Neural cell (in vitro differentiated cells): Measurements from ENCODE around the gene HTR7. TPM values are rescaled to one million over a fixed set of nuclear protein-coding genes. Genes with fewer than 3 reads are reported as not detected.

Source experiments
- H2AFZ ChIP-seq: fragments of 200-600, 300-800 bp; sonication (generic), shearing (Covaris generic); 2 replicates; pipeline ENCODE4 v1.6.0; 2014; ENCODE audit warnings: low read depth, mild to moderate bottlenecking, antibody characterized with exemption, low read length, moderate library complexity
- H3F3A ChIP-seq: fragments of 200-600 bp; shearing (Covaris generic); 2 replicates; pipeline ENCODE4 v1.6.1; 2016; ENCODE audit warnings: mild to moderate bottlenecking, moderate library complexity, mixed read lengths, antibody characterized with exemption, low read length; ENCODE audit not compliant: insufficient read depth, poor library complexity, severe bottlenecking
- H3K27ac ChIP-seq: fragments of 200-600, 300-800 bp; sonication (generic), shearing (Covaris generic); 2 replicates; pipeline ENCODE4 v1.5.1; 2014; ENCODE audit warnings: mild to moderate bottlenecking, low read length, moderate library complexity
- H3K27me3 ChIP-seq: fragments of 300-800, 200-600 bp; sonication (generic), shearing (Covaris generic); 2 replicates; pipeline ENCODE4 v1.6.0; 2014; ENCODE audit warnings: mild to moderate bottlenecking, low read depth, low read length, moderate library complexity; ENCODE audit not compliant: insufficient read depth
- H3K36me3 ChIP-seq: fragments of 300-800, 200-600 bp; sonication (generic), shearing (Covaris generic); 2 replicates; pipeline ENCODE4 v1.5.1; 2014; ENCODE audit warnings: mild to moderate bottlenecking, antibody characterized with exemption, low read length, moderate library complexity; ENCODE audit not compliant: insufficient read depth
- H3K4me2 ChIP-seq: fragments of 300-800, 200-600 bp; sonication (generic), shearing (Covaris generic); 2 replicates; pipeline ENCODE4 v1.6.0; 2014; ENCODE audit warnings: mild to moderate bottlenecking, low read length
- H3K4me3 ChIP-seq: fragments of 300-800, 200-600 bp; sonication (generic), shearing (Covaris generic); 2 replicates; pipeline ENCODE4 v1.5.1; 2014; ENCODE audit warnings: mild to moderate bottlenecking, low read length, moderate library complexity
- H3K79me2 ChIP-seq: fragments of 200-600 bp; shearing (Covaris generic); replicated peaks from 2 replicates; pipeline ENCODE4 v1.6.0; 2014; ENCODE audit warnings: mild to moderate bottlenecking, low read length, moderate library complexity; ENCODE audit not compliant: insufficient read depth
- H3K9ac ChIP-seq: fragments of 300-800, 200-600 bp; sonication (generic), shearing (Covaris generic); 2 replicates; pipeline ENCODE4 v1.6.1; 2016; ENCODE audit warnings: mild to moderate bottlenecking, low read length, mixed read lengths
- H3K9me2 ChIP-seq: fragments of 200-600 bp; shearing (Covaris generic); 2 replicates; pipeline ENCODE4 v1.6.1; 2016; ENCODE audit warnings: mild to moderate bottlenecking, low read length, mixed read lengths; ENCODE audit not compliant: insufficient read depth
- H3K9me3 ChIP-seq: fragments of 200-600, 300-800 bp; sonication (generic), shearing (Covaris generic); 2 replicates; pipeline ENCODE4 v1.6.1; 2016; ENCODE audit warnings: mild to moderate bottlenecking, mixed run types, low read length, moderate library complexity, mixed read lengths
- H4K20me1 ChIP-seq: fragments of 200-600 bp; shearing (Covaris generic); 2 replicates; pipeline ENCODE4 v1.6.1; 2016; ENCODE audit warnings: mild to moderate bottlenecking, mixed run types; ENCODE audit not compliant: insufficient read depth
- CTCF ChIP-seq: fragments of 450-650 bp; IDR thresholded peaks from 2 replicates; pipeline ENCODE4 v1.5.1; 2014; ENCODE audit warnings: antibody characterized with exemption, mild to moderate bottlenecking, moderate library complexity; ENCODE audit not compliant: poor library complexity, severe bottlenecking
- EP300 ChIP-seq: fragments of 450-650 bp; conservative IDR thresholded peaks from 2 replicates; pipeline ENCODE4 v1.6.1; 2014; ENCODE audit warnings: antibody characterized with exemption, mild to moderate bottlenecking, moderate library complexity; ENCODE audit not compliant: poor library complexity, severe bottlenecking
- EZH2 ChIP-seq: fragments of 200-600, 300-800 bp; shearing (Covaris generic), sonication (generic); IDR thresholded peaks from 2 replicates; pipeline ENCODE4 v1.6.1; 2014; ENCODE audit warnings: antibody characterized with exemption, low read length, borderline replicate concordance, mild to moderate bottlenecking; ENCODE audit not compliant: insufficient read depth, poor library complexity, severe bottlenecking
- MXI1 ChIP-seq: fragments of 450-650 bp; conservative IDR thresholded peaks from 2 replicates; pipeline ENCODE4 v1.6.1; 2014; ENCODE audit warnings: antibody characterized with exemption, mild to moderate bottlenecking; ENCODE audit not compliant: poor library complexity, severe bottlenecking
- POLR2AphosphoS5 ChIP-seq: IDR thresholded peaks from 2 replicates; pipeline ENCODE4 v1.6.1; 2012
- RAD21 ChIP-seq: fragments of 450-650 bp; conservative IDR thresholded peaks from 2 replicates; pipeline ENCODE4 v1.6.1; 2014; ENCODE audit warnings: antibody characterized with exemption, mild to moderate bottlenecking, moderate library complexity
- REST ChIP-seq: IDR thresholded peaks from 2 replicates; pipeline ENCODE4 v1.6.1; 2012; ENCODE audit warnings: borderline replicate concordance
- SMC3 ChIP-seq: fragments of 450-650 bp; conservative IDR thresholded peaks from 2 replicates; pipeline ENCODE4 v1.6.1; 2014; ENCODE audit warnings: antibody characterized with exemption, mild to moderate bottlenecking, moderate library complexity; ENCODE audit not compliant: poor library complexity
- TAF1 ChIP-seq: IDR thresholded peaks from 2 replicates; pipeline ENCODE4 v1.6.1; 2012; ENCODE audit warnings: low read depth
- polyA plus RNA-seq: library from polyadenylated mRNA; depleted of rRNA; stranded (reverse); fragments of >200 nt; gene quantifications from 2 replicates; pipeline ENCODE4 v1.2.3, GENCODE V29; 2014

The HTR7 gene
- polyA plus RNA-seq, 1 donor from 2014 or later, result 0.95 TPM

GRCh38 chr10:90842725-90843124, 15.1 kb downstream of the HTR7 start:
- Histone ChIP-seq H3K79me2 (no peaks in the 10 kb centered on the region), H3K27me3 (no peaks in the 10 kb centered on the region), H3K27ac (no peak overlapping the region), H3K9ac (no peak overlapping the region), H3F3A (no peaks in the 10 kb centered on the region), H3K36me3 (no peaks in the 10 kb centered on the region), H3K4me3 (no peak overlapping the region), H4K20me1 (no peaks in the 10 kb centered on the region), H3K9me3 (no peaks in the 10 kb centered on the region), H2AFZ (no peak overlapping the region), H3K9me2 (no peaks in the 10 kb centered on the region), H3K4me2 (no peak overlapping the region)
- TF ChIP-seq MXI1, result no peak
- no peak for TF ChIP-seq RAD21
- TF ChIP-seq EP300, result no peak
- TF ChIP-seq POLR2AphosphoS5, result no peak
- TF ChIP-seq EZH2, result no peak
- no peak for TF ChIP-seq CTCF
- TF ChIP-seq REST, result no peak
- no peak for TF ChIP-seq TAF1
- TF ChIP-seq SMC3, result no peak

GRCh38 chr10:90837486-90837885, 20.4 kb downstream of the HTR7 start:
- H3K79me2 ChIP-seq, result no peaks in the 10 kb centered on the region
- H3K9ac ChIP-seq, result no peak overlapping the region

More at GRCh38 chr10:90837486-90837885, 20.4 kb downstream of the HTR7 start:
- Histone ChIP-seq H3K4me3 (no peak overlapping the region), H4K20me1 (no peaks in the 10 kb centered on the region), H3K9me3 (no peaks in the 10 kb centered on the region), H3K4me2 (no peak overlapping the region), H3F3A (no peaks in the 10 kb centered on the region), H3K27ac (no peak overlapping the region), H3K27me3 (no peaks in the 10 kb centered on the region), H3K36me3 (no peaks in the 10 kb centered on the region), H3K9me2 (no peaks in the 10 kb centered on the region), H2AFZ (no peak overlapping the region)
- no peak for TF ChIP-seq EP300
- TF ChIP-seq RAD21, result no peak
- TF ChIP-seq SMC3, result no peak
- TF ChIP-seq MXI1, result no peak
- no peak for TF ChIP-seq POLR2AphosphoS5
- no peak for TF ChIP-seq CTCF
- no peak for TF ChIP-seq TAF1
- no peak for TF ChIP-seq EZH2
- TF ChIP-seq REST, result no peak
